ENCODE measurements around the gene CDC42SE2.

GRCh38 chr5:131366428-131366827 lies 102.6 kb downstream of the CDC42SE2 start:
- TF ChIP-seq POLR2A (IDR thresholded peaks at IDR 0.05) (no peak), CTCF (IDR thresholded peaks at IDR 0.05) (no peak), EP300 (IDR thresholded peaks at IDR 0.05) (no peak)
